Fibroblast of lung (primary cell): ENCODE data around the gene COL2A1.

Source experiments
- CTCF ChIP-seq, 2 donors: IDR thresholded peaks in 1 of 2; conservative IDR thresholded peaks in 1 of 2; 1 replicate in 1 of 2; 2 replicates in 1 of 2; pipeline ENCODE4 v1.5.1; 2011 to 2012; ENCODE audit warnings: low read length in 2 of 2, control low read depth in 1 of 2, inconsistent platforms in 1 of 2, low read depth in 1 of 2, mild to moderate bottlenecking in 1 of 2
- EZH2 ChIP-seq: IDR thresholded peaks from 2 replicates; pipeline ENCODE4 v1.5.1; 2012; ENCODE audit warnings: low read length, control low read depth, mild to moderate bottlenecking; ENCODE audit errors: missing control alignments

GRCh38 chr12:47978598-47978873, 25.7 kb downstream of the COL2A1 start:
- no peak for TF ChIP-seq EZH2
- no peak for TF ChIP-seq CTCF (conservative IDR thresholded peaks at IDR 0.05 in 1 of 2, IDR thresholded peaks at IDR 0.05 in 1 of 2; ENCODE audit: low read depth in 1 of 2, low read length in 2 of 2)
